Posterior cingulate gyrus (tissue), 11 donors: ENCODE results near the gene RTN4R.
A peak's percentile ranks its signal among the peaks of the same experiment; 100 is the strongest.

Experiments used
- DNase-seq, 10 donors: peaks; one replicate each; pipeline versions ENCODE4 v3.0.0 to v3.0.0-alpha.2; 2020 to 2021; ENCODE audit warnings: mixed read lengths in 3 of 10
- intact Hi-C: fragments of 100-400 bp; cut with DNase I; formaldehyde crosslinking; loops from one replicate; pipeline ENCODE4 v1.15.1; 2023

RTN4R gene

GRCh38 chr22:20245577-20246367, 22.3 kb downstream of the RTN4R start:
- intact Hi-C loops: no loop called here
- DNase-seq: no peak

- intact Hi-C loops: no loop called here
- no peak for DNase-seq
These were observed 23.2 kb downstream of the RTN4R start for GRCh38 chr22:20244691-20245576.

GRCh38 chr22:20244250-20244648, 23.9 kb downstream of the RTN4R start:
- intact Hi-C loops: no loop called here
- DNase-seq: no peak

- DNase-seq: peak in 8 of 10 donors; percentile 72 to 98 (median 86)
- intact Hi-C loops: no loop called here
These were observed 24.4 kb downstream of the RTN4R start for GRCh38 chr22:20243537-20244249.

- intact Hi-C loops: no loop called here
- no peak for DNase-seq
These were observed 25.0 kb downstream of the RTN4R start for GRCh38 chr22:20243176-20243536.

- DNase-seq: peak in 1 of 10 donors; percentile 92
- intact Hi-C loops: no loop called here
These were observed 25.5 kb downstream of the RTN4R start for GRCh38 chr22:20242393-20243175.

GRCh38 chr22:20241579-20242392, 26.3 kb downstream of the RTN4R start:
- DNase-seq: peak in 5 of 10 donors; percentile 49 to 93 (median 65)
- intact Hi-C loops: no loop called here

GRCh38 chr22:20240900-20241299, 27.2 kb downstream of the RTN4R start:
- intact Hi-C loops: no loop called here
- DNase-seq: no peak

GRCh38 chr22:20240447-20240764, 27.7 kb downstream of the RTN4R start:
- peak; percentile 56 to 93 (median 68) for DNase-seq
- intact Hi-C loops: no loop called here

GRCh38 chr22:20239676-20240446, 28.3 kb downstream of the RTN4R start:
- DNase-seq: no peak
- intact Hi-C loops: no loop called here

GRCh38 chr22:20238901-20239675, 29.0 kb downstream of the RTN4R start:
- peak in 8 of 10 donors; percentile 67 to 96 (median 80) for DNase-seq
- intact Hi-C loops: no loop called here

- intact Hi-C loops: no loop called here
These were observed 29.6 kb downstream of the RTN4R start for GRCh38 chr22:20238536-20238900.

GRCh38 chr22:20237480-20238440, 30.4 kb downstream of the RTN4R start:
- intact Hi-C loops: no loop called here

More at GRCh38 chr22:20238536-20238900, 29.6 kb downstream of the RTN4R start:
- DNase-seq: peak in 3 of 10 donors; percentile 59 to 91 (median 88)

GRCh38 chr22:20236052-20236717, 31.9 kb downstream of the RTN4R start:
- intact Hi-C loops: no loop called here
- DNase-seq: no peak

More at GRCh38 chr22:20237480-20238440, 30.4 kb downstream of the RTN4R start:
- no peak for DNase-seq

- DNase-seq: no peak
- intact Hi-C loops: no loop called here
These were observed 32.6 kb downstream of the RTN4R start for GRCh38 chr22:20235389-20235991.
